Central memory CD4-positive, alpha-beta T cell (primary cell): ENCODE data around the gene TTBK2.

ENCODE experiments used
- DNase-seq: peaks from one replicate; pipeline ENCODE4 v3.0.0; 2022

TTBK2 gene

GRCh38 chr15:42724276-42724675 lies 196.3 kb downstream of the TTBK2 start:
- DNase-seq = no peak

- DNase-seq = no peak
These were observed 197.5 kb downstream of the TTBK2 start for GRCh38 chr15:42723068-42723467.

GRCh38 chr15:42721916-42722315 lies 198.7 kb downstream of the TTBK2 start:
- DNase-seq = no peak

- DNase-seq = no peak
These were observed 199.6 kb downstream of the TTBK2 start for GRCh38 chr15:42721016-42721415.

GRCh38 chr15:42720071-42720470 lies 200.5 kb downstream of the TTBK2 start:
- DNase-seq = no peak

- no peak for DNase-seq
These were observed 201.5 kb downstream of the TTBK2 start for GRCh38 chr15:42719043-42719442.

GRCh38 chr15:42716626-42717025 lies 204.0 kb downstream of the TTBK2 start:
- no peak for DNase-seq

- DNase-seq = no peak
These were observed 204.5 kb downstream of the TTBK2 start for GRCh38 chr15:42716125-42716524.

GRCh38 chr15:42712584-42712983 lies 208.0 kb downstream of the TTBK2 start:
- DNase-seq = no peak

- no peak for DNase-seq
These were observed 208.8 kb downstream of the TTBK2 start for GRCh38 chr15:42711746-42712145.

- no peak for DNase-seq
These were observed 209.9 kb downstream of the TTBK2 start for GRCh38 chr15:42710662-42711061.

GRCh38 chr15:42707873-42708544 lies 212.6 kb downstream of the TTBK2 start:
- DNase-seq = no peak

- no peak for DNase-seq
These were observed 213.5 kb downstream of the TTBK2 start for GRCh38 chr15:42707068-42707467.

- no peak for DNase-seq
These were observed 215.2 kb downstream of the TTBK2 start for GRCh38 chr15:42705336-42705735.

- DNase-seq = peak; percentile 41
These were observed 216.1 kb downstream of the TTBK2 start for GRCh38 chr15:42704492-42704926.

GRCh38 chr15:42696626-42697025 lies 224.0 kb downstream of the TTBK2 start:
- no peak for DNase-seq

- DNase-seq = no peak
These were observed 225.0 kb downstream of the TTBK2 start for GRCh38 chr15:42695527-42696071.

GRCh38 chr15:42694398-42694797 lies 226.2 kb downstream of the TTBK2 start:
- DNase-seq = no peak

- no peak for DNase-seq
These were observed 226.6 kb downstream of the TTBK2 start for GRCh38 chr15:42693942-42694341.

GRCh38 chr15:42693496-42693895 lies 227.1 kb downstream of the TTBK2 start:
- DNase-seq = no peak

- no peak for DNase-seq
These were observed 227.6 kb downstream of the TTBK2 start for GRCh38 chr15:42692997-42693396.

- DNase-seq = no peak
These were observed 228.0 kb downstream of the TTBK2 start for GRCh38 chr15:42692536-42692935.

GRCh38 chr15:42691770-42692169 lies 228.8 kb downstream of the TTBK2 start:
- no peak for DNase-seq

- no peak for DNase-seq
These were observed 229.3 kb downstream of the TTBK2 start for GRCh38 chr15:42691308-42691707.
